ENCODE data around the gene BICC1. TPM values are rescaled to one million over a fixed set of nuclear protein-coding genes. Genes with fewer than 3 reads are reported as not detected.

BICC1 gene
- total RNA-seq, 1 experiment from 2014 or later = 0.57 TPM

DNA sequence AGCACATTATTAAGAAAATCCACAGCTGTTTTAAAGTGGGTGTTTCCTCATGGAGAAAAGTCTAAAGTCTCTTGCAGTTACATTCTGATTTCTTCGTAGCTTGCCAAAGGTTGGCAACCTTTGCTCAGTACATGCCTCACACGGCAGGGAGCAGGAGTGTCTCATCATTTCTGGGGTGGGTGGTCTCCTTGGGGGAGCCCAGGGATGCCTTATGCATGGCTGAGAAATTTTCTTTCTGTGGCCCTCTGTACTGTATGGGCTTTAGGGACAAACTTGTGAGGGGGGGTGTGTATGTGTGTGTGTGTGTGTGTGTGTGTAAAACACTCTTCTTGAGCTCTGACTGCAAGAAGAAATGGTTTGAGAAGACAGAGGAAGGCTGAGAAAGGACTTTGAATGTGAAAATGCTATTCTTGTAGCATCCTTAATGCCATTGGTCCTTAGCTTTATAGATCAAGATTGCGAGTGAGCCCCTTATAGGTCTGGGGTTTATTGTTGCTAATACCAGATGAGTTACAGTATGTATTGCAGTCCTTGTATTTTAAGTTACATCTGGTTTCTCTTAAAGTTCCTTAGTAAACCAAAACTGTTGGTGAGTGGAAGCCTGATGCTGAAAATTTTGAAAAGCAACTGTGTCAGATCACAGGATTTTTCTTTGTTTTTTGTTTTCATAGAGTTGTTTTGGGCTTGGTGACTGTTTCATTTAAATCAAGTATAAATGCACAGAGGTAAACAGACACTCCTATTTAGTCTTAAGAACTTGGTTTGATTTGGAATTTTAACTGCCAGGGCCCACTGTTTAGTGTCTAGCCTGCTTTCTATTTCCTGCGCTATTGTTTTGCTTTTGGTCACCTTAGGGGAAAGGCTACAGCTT, 242.0 kb downstream of the BICC1 start:
- Histone ChIP-seq H2AK5ac (ENCODE audit: insufficient read length, low read length) (no peak overlapping the region), H4K91ac (ENCODE audit: insufficient read length, low read depth, low read length) (no peak overlapping the region), H2AFZ (ENCODE audit: low read length) (no peak overlapping the region), H3K27me3 (ENCODE audit: insufficient read depth, low read length) (no peaks in the 10 kb centered on the region), H2BK120ac (ENCODE audit: low read depth, low read length, poor library complexity, severe bottlenecking) (no peak overlapping the region), H3K4me2 (ENCODE audit: insufficient read depth, insufficient read length, low read length) (no peak overlapping the region), H3K79me2 (ENCODE audit: insufficient read depth, low read length) (no peaks in the 10 kb centered on the region), H3K18ac (ENCODE audit: insufficient read length, low read depth, low read length) (no peak overlapping the region), H3K9me3 (ENCODE audit: control insufficient read depth, low read depth, low read length) (no peaks in the 10 kb centered on the region), H2BK20ac (ENCODE audit: low read depth, low read length, poor library complexity, severe bottlenecking) (no peak overlapping the region), H2BK15ac (ENCODE audit: low read depth, low read length) (no peak overlapping the region), H3K4me1 (ENCODE audit: insufficient read depth, low read length) (no peaks in the 10 kb centered on the region), H3K56ac (ENCODE audit: insufficient read length, low read depth, low read length) (no peak overlapping the region), H3K9ac (ENCODE audit: extremely low read depth, insufficient read length, low read length) (no peak overlapping the region), H3K27ac (ENCODE audit: insufficient read length, low read depth, low read length) (no peak overlapping the region), H3K23ac (ENCODE audit: insufficient read length, low read depth, low read length) (no peak overlapping the region), H4K5ac (ENCODE audit: insufficient read length, low read depth, low read length) (no peak overlapping the region), H3T11ph (ENCODE audit: low read length) (no peak overlapping the region), H3K23me2 (ENCODE audit: insufficient read length, low read depth, low read length, poor library complexity, severe bottlenecking) (no peaks in the 10 kb centered on the region), H4K20me1 (ENCODE audit: control insufficient read depth, insufficient read depth, insufficient read length) (no peaks in the 10 kb centered on the region), H3K4ac (ENCODE audit: low read depth, low read length) (no peak overlapping the region), H3K14ac (ENCODE audit: insufficient read depth, low read length) (no peak overlapping the region), H2BK5ac (ENCODE audit: insufficient read length, low read length) (no peak overlapping the region), H3K79me1 (ENCODE audit: insufficient read depth, low read depth, low read length, poor library complexity, severe bottlenecking) (no peaks in the 10 kb centered on the region), H2BK12ac (ENCODE audit: insufficient read length, low read depth, low read length) (no peak overlapping the region), H4K8ac (replicated peaks; ENCODE audit: insufficient read length, low read depth, low read length) (no peak overlapping the region)
- H3K9me3 Mint-ChIP-seq = no peaks in the 10 kb centered on the region
- 0 out of 7 replicates have a peak overlapping the region, but pooled peaks of 1 of the 3 experiments have one; percentile 46 for H3K27ac Mint-ChIP-seq
- H3K36me3 Mint-ChIP-seq (ENCODE audit: insufficient read depth in 1 of 3, low read depth in 3 of 3) = no peaks in the 10 kb centered on the region
- H3K4me3 Mint-ChIP-seq = no peak overlapping the region
- WGBS (ENCODE audit: extremely low coverage, insufficient read length, low lambda C conversion rate) = no CpG with 5 or more reads among the region's 4 CpGs
- TF ChIP-seq, protein P1, sequence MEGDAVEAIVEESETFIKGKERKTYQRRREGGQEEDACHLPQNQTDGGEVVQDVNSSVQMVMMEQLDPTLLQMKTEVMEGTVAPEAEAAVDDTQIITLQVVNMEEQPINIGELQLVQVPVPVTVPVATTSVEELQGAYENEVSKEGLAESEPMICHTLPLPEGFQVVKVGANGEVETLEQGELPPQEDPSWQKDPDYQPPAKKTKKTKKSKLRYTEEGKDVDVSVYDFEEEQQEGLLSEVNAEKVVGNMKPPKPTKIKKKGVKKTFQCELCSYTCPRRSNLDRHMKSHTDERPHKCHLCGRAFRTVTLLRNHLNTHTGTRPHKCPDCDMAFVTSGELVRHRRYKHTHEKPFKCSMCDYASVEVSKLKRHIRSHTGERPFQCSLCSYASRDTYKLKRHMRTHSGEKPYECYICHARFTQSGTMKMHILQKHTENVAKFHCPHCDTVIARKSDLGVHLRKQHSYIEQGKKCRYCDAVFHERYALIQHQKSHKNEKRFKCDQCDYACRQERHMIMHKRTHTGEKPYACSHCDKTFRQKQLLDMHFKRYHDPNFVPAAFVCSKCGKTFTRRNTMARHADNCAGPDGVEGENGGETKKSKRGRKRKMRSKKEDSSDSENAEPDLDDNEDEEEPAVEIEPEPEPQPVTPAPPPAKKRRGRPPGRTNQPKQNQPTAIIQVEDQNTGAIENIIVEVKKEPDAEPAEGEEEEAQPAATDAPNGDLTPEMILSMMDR (conservative IDR thresholded peaks at IDR 0.05) = no peak
- H3K27me3 Mint-ChIP-seq (ENCODE audit: low read depth) = no peaks in the 10 kb centered on the region
- peaks cover 2% of the 10 kb centered on the region in 2 experiments; a peak in 2 of 4 replicates for H3K4me1 Mint-ChIP-seq
- no peak for DNase-seq

Data from H9 (cell line).